HCT116 (cell line): ENCODE data around the gene SOCS7.

Source experiments
- ATF3 ChIP-seq: IDR thresholded peaks from 2 replicates; pipeline ENCODE4 v1.6.1; 2012
- CTCF ChIP-seq, 3 experiments: fragments of 200-600 bp in 1 of 3; sonication (generic) in 1 of 3; IDR thresholded peaks in 2 of 3; conservative IDR thresholded peaks in 1 of 3; 2 replicates each; pipeline ENCODE4 v1.5.1; 2012 to 2017; ENCODE audit warnings: low read depth in 2 of 3, low read length in 2 of 3, antibody characterized with exemption in 1 of 3, borderline replicate concordance in 1 of 3, control low read depth in 1 of 3, mild to moderate bottlenecking in 1 of 3, mixed read lengths in 1 of 3, mixed run types in 1 of 3, moderate library complexity in 1 of 3; ENCODE audit not compliant: insufficient read depth in 1 of 3
- EGR1 ChIP-seq: IDR thresholded peaks from 2 replicates; pipeline ENCODE4 v1.6.1; 2012; ENCODE audit warnings: low read depth
- EZH2 ChIP-seq: fragments of 200-600 bp; sonication (generic); IDR thresholded peaks from 2 replicates; pipeline ENCODE4 v1.6.1; 2017; ENCODE audit warnings: antibody characterized with exemption, mixed run types
- EZH2phosphoT487 ChIP-seq: fragments of 200-600 bp; IDR thresholded peaks from 2 replicates; pipeline ENCODE4 v1.6.1; 2018; ENCODE audit warnings: antibody characterized with exemption, borderline replicate concordance
- FOSL1 ChIP-seq: IDR thresholded peaks from 2 replicates; pipeline ENCODE4 v1.6.1; 2012; ENCODE audit warnings: low read depth
- MAX ChIP-seq: IDR thresholded peaks from 2 replicates; pipeline ENCODE4 v1.6.1; 2012
- POLR2A ChIP-seq: IDR thresholded peaks from 2 replicates; pipeline ENCODE4 v1.7.0; 2011; ENCODE audit warnings: borderline replicate concordance; ENCODE audit not compliant: insufficient read depth, insufficient read length; ENCODE audit errors: extremely low read depth
- POLR2AphosphoS5 ChIP-seq: IDR thresholded peaks from 2 replicates; pipeline ENCODE4 v1.6.1; 2011; ENCODE audit warnings: mild to moderate bottlenecking, low read depth, low read length, moderate library complexity
- SIN3A ChIP-seq: IDR thresholded peaks from 2 replicates; pipeline ENCODE4 v1.6.1; 2012; ENCODE audit warnings: low read depth
- YY1 ChIP-seq: IDR thresholded peaks from 2 replicates; pipeline ENCODE4 v1.6.1; 2011; ENCODE audit warnings: low read length, low read depth, moderate library complexity, mild to moderate bottlenecking; ENCODE audit not compliant: insufficient replicate concordance; ENCODE audit errors: extremely low read depth
- ZFX ChIP-seq: fragments of 450-650 bp; IDR thresholded peaks from 2 replicates; pipeline ENCODE4 v1.6.1; 2017
- ZNF274 ChIP-seq: fragments of 200-500 bp; sonication (Bioruptor generic); IDR thresholded peaks from 2 replicates; pipeline ENCODE4 v1.6.1; 2014; ENCODE audit warnings: mild to moderate bottlenecking, low read depth, low read length, inconsistent platforms

GRCh38 chr17:38320482-38320881, 31.2 kb upstream of the SOCS7 start:
- no peak for TF ChIP-seq CTCF (IDR thresholded peaks at IDR 0.05 in 2 of 3, conservative IDR thresholded peaks at IDR 0.05 in 1 of 3; ENCODE audit: borderline replicate concordance in 1 of 3, insufficient read depth in 1 of 3, low read depth in 2 of 3, low read length in 2 of 3)
- TF ChIP-seq EGR1, result no peak
- no peak for TF ChIP-seq YY1
- no peak for TF ChIP-seq ZFX
- no peak for TF ChIP-seq EZH2
- no peak for TF ChIP-seq MAX
- no peak for TF ChIP-seq ZNF274
- TF ChIP-seq POLR2AphosphoS5, result no peak
- TF ChIP-seq EZH2phosphoT487, result no peak
- no peak for TF ChIP-seq SIN3A
- no peak for TF ChIP-seq ATF3
- TF ChIP-seq POLR2A, result no peak
- TF ChIP-seq FOSL1, result no peak
